ENCODE measurements around the gene PDHX.
"Not testable (repeated sequence)": the region's sequence is repeated elsewhere in the genome, so short reads cannot be mapped to it uniquely, and the experiment has no call there.

Gene PDHX

GRCh38 chr11:34997952-34998528 lies 81.6 kb downstream of the PDHX start:
- no peak for DNase-seq

- no peak for DNase-seq
Measured at GRCh38 chr11:34999453-34999852, 83.0 kb downstream of the PDHX start.

GRCh38 chr11:35003186-35003585 lies 86.8 kb downstream of the PDHX start:
- no peak for DNase-seq

- DNase-seq, result no peak
Measured at GRCh38 chr11:35003658-35004057, 87.2 kb downstream of the PDHX start.

- DNase-seq, result no peak
Measured at GRCh38 chr11:35005141-35005780, 88.8 kb downstream of the PDHX start.

GRCh38 chr11:35006389-35007128 lies 90.1 kb downstream of the PDHX start:
- no peak for DNase-seq

- DNase-seq, result no peak
Measured at GRCh38 chr11:35007277-35007676, 90.9 kb downstream of the PDHX start.

GRCh38 chr11:35009191-35009943 lies 92.9 kb downstream of the PDHX start:
- no peak for DNase-seq

- no peak for DNase-seq
Measured at GRCh38 chr11:35009944-35010342, 93.5 kb downstream of the PDHX start.

GRCh38 chr11:35010654-35011053 lies 94.2 kb downstream of the PDHX start:
- DNase-seq, result no peak

- no peak for DNase-seq
Measured at GRCh38 chr11:35011389-35011788, 95.0 kb downstream of the PDHX start.

GRCh38 chr11:35011944-35012343 lies 95.5 kb downstream of the PDHX start:
- no peak for DNase-seq

GRCh38 chr11:35012467-35013191 lies 96.2 kb downstream of the PDHX start:
- DNase-seq, result no peak

- DNase-seq, result no peak
Measured at GRCh38 chr11:35013514-35014233, 97.3 kb downstream of the PDHX start.

GRCh38 chr11:35014346-35014745 lies 97.9 kb downstream of the PDHX start:
- DNase-seq, result no peak

- DNase-seq, result no peak
Measured at GRCh38 chr11:35015621-35016387, 99.4 kb downstream of the PDHX start.

- DNase-seq, result no peak
Measured at GRCh38 chr11:35016916-35017315, 100.5 kb downstream of the PDHX start.

- no peak for DNase-seq
Measured at GRCh38 chr11:35017528-35018342, 101.3 kb downstream of the PDHX start.

- no peak for DNase-seq
Measured at GRCh38 chr11:35021589-35021988, 105.2 kb downstream of the PDHX start.

GRCh38 chr11:35023940-35024339 lies 107.5 kb downstream of the PDHX start:
- not testable (repeated sequence) for DNase-seq

Data from activated naive CD4-positive, alpha-beta T cell (primary cell).